ENCODE data around the gene DGCR8.

The DGCR8 gene

GRCh38 chr22:20140521-20140964, 60.5 kb downstream of the DGCR8 start:
- ATAC-seq = no peak
- TF ChIP-seq RARB (CRISPR knock-in tag; IDR thresholded peaks at IDR 0.05) = no peak
- no peak for TF ChIP-seq ISL1 (CRISPR knock-in tag; IDR thresholded peaks at IDR 0.05)
- no peak for TF ChIP-seq TSHZ2 (CRISPR knock-in tag; IDR thresholded peaks at IDR 0.05)
- no peak for TF ChIP-seq CSDC2 (CRISPR knock-in tag; IDR thresholded peaks at IDR 0.05)
- no peak for TF ChIP-seq ESRRG (CRISPR knock-in tag; IDR thresholded peaks at IDR 0.05)
- TF ChIP-seq ZC3H10 (CRISPR knock-in tag; IDR thresholded peaks at IDR 0.05) = no peak
- no peak for TF ChIP-seq TOX (CRISPR knock-in tag; IDR thresholded peaks at IDR 0.05; ENCODE audit: borderline replicate concordance)
- TF ChIP-seq PATZ1 (CRISPR knock-in tag; IDR thresholded peaks at IDR 0.05; ENCODE audit: borderline replicate concordance) = no peak
- TF ChIP-seq CSRNP3 (CRISPR knock-in tag; IDR thresholded peaks at IDR 0.05) = no peak
- TF ChIP-seq POU6F1 (CRISPR knock-in tag; IDR thresholded peaks at IDR 0.05; ENCODE audit: borderline replicate concordance, low read depth) = no peak
- no peak for TF ChIP-seq ZNF8 (CRISPR knock-in tag; IDR thresholded peaks at IDR 0.05)

- no peak; the same call in 1 of the 3 replicates for ATAC-seq
- no peak for TF ChIP-seq OSR1 (CRISPR knock-in tag; IDR thresholded peaks at IDR 0.05)
- TF ChIP-seq GLIS3 (CRISPR knock-in tag; IDR thresholded peaks at IDR 0.05) = no peak
- no peak for TF ChIP-seq CREB5 (CRISPR knock-in tag; IDR thresholded peaks at IDR 0.05; ENCODE audit: low read depth)
- no peak for TF ChIP-seq ISL1 (CRISPR knock-in tag; IDR thresholded peaks at IDR 0.05)
- TF ChIP-seq ZNF70 (CRISPR knock-in tag; IDR thresholded peaks at IDR 0.05) = no peak
- no peak for TF ChIP-seq CSRNP3 (CRISPR knock-in tag; IDR thresholded peaks at IDR 0.05)
- no peak for TF ChIP-seq POU6F1 (CRISPR knock-in tag; IDR thresholded peaks at IDR 0.05; ENCODE audit: borderline replicate concordance, low read depth)
- no peak for TF ChIP-seq CSDC2 (CRISPR knock-in tag; IDR thresholded peaks at IDR 0.05)
- no peak for TF ChIP-seq TCF4 (CRISPR knock-in tag; IDR thresholded peaks at IDR 0.05; ENCODE audit: borderline replicate concordance)
- no peak for TF ChIP-seq ARNTL (CRISPR knock-in tag; IDR thresholded peaks at IDR 0.05; ENCODE audit: borderline replicate concordance, low read depth)
- TF ChIP-seq PPARA (CRISPR knock-in tag; IDR thresholded peaks at IDR 0.05; ENCODE audit: borderline replicate concordance) = no peak
- TF ChIP-seq ZNF8 (CRISPR knock-in tag; IDR thresholded peaks at IDR 0.05) = no peak
- no peak for TF ChIP-seq ZC3H10 (CRISPR knock-in tag; IDR thresholded peaks at IDR 0.05)
- TF ChIP-seq SNAI2 (CRISPR knock-in tag; IDR thresholded peaks at IDR 0.05) = no peak
- no peak for TF ChIP-seq ZNF565 (CRISPR knock-in tag; conservative IDR thresholded peaks at IDR 0.05; ENCODE audit: low read depth)
- TF ChIP-seq TSHZ2 (CRISPR knock-in tag; IDR thresholded peaks at IDR 0.05) = no peak
- TF ChIP-seq ZFP30 (CRISPR knock-in tag; IDR thresholded peaks at IDR 0.05) = no peak
- TF ChIP-seq ZFP3 (CRISPR knock-in tag; IDR thresholded peaks at IDR 0.05) = no peak
- TF ChIP-seq BACH2 (CRISPR knock-in tag; IDR thresholded peaks at IDR 0.05; ENCODE audit: borderline replicate concordance) = no peak
These were observed 61.4 kb downstream of the DGCR8 start for GRCh38 chr22:20141186-20142077.

Data from SK-N-SH treated with all-trans-retinoic acid at 6 μM for 48 hours (cell line).